DMS 273 (cell line): ENCODE results near the gene PTPN20.

ENCODE experiments used
- DNase-seq: peaks from one replicate; lab custom pipeline; 2025; ENCODE audit not compliant: unreplicated experiment; lab: John Stamatoyannopoulos, UW

Gene PTPN20

DNA sequence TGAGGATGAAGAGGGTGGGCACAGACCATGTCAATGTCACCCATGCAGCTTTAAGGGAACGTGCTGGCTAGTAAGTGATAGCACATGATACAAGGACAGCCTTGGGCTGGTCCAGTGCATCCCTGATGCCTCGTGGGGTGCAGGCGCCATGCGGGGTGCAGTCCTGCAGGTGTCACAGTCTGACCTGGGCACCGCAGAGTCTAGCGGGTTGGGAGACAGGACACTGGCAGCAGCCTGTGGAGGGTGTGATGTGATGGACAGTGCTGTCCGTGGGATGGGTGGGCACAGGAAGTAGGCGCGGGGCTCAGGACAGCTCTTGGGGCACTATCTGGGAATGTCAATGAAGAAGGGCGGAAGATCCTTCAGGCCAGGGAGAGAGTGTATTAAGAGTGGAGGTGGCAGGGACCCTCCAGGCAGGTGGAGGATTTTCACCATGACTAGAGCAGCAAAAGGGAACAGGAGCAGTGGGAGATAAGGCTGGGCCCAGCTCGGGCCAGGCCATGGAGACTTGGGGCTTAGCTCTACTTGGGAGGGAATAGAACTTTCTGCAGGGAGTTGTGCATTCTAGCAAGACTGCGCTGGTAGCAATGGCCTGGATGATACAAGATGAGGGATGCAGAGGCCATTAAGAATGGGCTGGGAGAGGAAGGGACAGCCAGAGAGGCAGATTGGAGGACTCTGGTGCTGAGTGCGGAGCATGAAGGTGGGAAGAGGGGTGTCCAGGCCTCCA is 122.5 kb downstream of the PTPN20 start:
- no peak for DNase-seq

DNA sequence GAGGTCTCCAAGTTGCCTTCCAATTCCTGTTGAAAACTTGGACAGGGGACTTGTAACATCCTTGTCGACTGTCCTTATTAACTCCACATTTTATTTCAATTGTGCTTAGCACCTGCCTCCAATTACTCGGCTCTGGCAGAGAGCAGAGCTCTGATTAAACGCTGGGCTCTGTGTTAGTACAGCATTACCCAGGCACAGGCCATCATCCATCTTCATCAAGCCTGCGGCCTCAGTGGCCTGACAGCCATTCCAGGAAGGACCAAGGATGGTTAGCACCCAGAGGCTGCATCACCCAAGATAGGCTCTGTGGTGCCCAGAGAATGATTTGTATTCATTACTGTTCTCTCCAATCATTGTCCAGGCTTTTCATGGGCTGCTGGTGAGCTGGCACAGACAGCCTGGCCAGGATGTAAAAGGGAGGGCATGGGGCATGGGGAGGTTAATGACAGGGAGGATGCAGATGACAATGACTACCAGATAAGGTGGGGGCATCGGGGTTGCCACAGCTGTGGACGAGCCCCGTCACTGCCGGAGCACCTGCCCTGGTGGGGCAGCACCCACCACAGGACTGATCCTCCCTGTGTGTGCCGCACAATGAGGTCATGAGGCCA is 123.3 kb downstream of the PTPN20 start:
- no peak for DNase-seq

DNA sequence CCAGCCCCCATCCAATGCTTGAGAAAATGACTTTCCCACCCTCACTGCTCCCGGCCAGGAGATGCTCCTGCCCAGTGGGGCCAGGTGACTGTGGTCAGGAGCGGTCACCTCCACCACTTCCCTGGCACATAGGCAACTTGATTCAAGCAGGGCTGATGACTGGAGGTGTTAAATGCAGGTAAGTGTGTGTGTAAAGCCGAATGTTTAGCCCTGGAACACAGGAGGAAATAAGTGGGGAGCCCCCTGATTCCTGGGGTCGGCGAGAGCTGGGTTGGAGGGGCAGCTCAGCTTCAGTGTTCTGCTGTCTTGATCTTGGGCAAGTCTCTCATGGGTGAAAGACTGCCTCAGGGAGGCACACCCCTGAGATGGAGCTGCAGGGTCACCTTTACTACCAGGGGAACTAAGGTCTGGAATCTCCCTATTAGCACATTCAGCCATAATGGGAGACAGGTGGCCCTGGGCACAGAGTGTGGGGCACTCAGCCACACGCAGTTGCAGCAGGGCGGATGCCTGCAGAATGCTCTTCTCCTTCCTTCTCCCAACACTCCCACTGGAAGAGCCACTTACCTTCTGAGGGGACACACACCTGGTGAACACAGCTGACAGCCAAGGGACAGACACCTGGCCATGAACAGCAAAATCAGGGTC is 124.1 kb downstream of the PTPN20 start:
- DNase-seq = no peak

DNA sequence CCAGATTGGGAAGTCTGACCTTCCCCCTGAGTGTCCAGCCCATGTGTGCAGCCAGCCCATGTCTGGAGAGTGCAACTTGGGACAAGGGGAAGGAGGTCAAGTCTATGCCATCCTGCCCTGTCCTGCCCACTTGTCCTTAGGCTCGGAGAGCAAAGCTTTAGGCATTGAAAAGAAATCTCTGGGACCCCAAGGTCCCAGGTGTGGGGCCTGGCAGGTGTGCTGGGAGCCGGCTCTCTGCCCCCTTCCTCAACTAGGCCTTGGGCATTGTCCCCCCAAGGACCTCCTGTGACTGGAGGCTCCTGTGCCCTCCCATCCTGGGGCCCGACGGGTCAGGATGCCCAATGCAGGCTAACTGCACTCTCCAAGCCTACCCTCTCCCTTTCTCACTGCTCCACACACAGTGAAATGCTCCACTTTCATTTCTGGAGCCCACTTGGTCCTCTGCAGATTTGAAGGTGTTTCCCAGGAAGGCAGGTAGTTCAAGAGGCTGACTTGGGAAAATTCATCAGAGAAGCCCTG is 124.7 kb downstream of the PTPN20 start:
- DNase-seq = no peak

DNA sequence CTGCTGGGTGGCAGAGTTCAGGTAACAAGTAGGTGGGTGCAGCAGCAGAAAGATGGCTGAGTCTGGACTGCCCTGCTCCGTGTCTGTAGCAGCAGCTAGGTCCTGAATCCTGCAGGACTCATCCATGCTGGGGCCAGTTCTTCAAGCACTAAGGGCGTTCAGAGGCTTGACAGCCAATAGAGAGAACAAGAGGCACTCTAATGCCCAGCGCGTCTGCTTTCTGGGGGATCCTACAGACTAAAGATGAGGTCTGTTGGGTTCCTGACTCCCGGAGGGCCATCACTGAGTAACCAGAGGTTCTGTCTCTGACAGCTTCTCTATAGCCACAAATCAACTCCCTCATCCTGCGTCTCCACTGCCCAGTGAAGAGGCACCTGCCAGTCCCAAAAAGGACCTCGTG is 125.5 kb downstream of the PTPN20 start:
- no peak for DNase-seq

DNA sequence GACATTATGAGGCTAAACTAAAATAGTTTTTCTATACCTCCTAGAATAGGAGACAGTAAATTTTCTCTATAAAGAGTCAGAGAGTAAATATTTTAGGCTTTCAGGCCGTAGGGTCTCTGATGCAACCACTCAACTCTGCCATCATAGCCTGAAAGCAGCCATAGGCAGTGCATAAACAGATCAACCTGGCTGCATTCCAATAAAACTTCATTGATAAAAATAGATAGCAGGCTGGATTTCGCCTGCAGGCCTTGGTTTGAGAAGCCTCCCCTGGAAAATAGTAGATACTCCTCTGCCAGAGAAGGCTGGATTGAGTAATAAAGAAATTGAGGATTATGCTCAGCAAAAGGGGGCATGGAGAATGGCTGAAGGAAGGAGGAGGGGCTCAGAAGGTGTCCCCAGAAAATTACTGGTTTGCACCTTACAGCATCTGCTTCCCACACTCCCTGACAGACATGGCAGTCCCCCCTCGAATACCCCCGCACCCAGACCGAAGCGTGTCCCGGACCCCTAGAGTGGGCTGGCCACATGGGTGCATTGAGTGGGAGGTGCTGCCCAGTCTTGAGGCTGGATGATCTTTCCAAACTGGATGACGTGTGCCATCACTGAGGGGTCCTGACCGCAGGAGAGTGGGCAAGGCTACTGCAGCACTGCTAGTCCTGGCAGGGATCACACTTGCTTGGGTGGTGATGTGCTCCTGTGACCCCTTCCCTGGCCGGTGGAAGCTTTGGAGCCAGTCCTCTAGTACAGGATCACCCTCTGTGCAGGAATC is 126.6 kb downstream of the PTPN20 start:
- DNase-seq = no peak

DNA sequence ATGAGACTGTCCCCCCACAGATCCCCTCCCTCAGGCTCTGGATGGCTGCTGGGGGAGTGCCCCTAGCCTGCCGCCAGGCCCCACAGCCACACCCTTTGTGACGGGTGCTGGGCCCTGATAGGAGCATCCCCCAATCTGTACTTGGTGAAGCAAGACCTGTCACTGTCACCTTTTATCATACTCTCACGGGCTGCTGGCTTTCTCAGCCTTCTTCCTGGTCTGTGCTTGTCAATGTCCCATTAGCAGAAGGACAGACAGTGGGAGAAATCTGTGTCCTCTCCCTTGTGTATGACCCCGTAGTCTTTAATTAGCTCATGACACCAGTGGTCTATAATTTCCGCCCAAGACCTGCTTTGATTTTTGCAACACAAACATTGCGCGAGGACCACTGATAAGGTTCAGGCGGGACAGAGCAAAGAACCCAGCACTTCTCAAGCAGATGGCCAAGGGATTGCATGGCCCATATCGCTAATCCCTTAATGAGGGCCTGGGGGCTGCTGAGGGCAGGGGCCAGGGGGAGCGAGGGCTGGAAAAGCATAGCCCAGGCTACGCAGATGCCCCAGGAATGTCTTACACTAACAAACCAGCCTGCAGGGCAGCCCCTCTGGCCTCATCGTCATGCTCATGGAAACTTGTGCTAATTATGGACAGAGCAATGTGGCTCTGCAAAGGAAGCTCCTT is 127.8 kb downstream of the PTPN20 start:
- DNase-seq = no peak

DNA sequence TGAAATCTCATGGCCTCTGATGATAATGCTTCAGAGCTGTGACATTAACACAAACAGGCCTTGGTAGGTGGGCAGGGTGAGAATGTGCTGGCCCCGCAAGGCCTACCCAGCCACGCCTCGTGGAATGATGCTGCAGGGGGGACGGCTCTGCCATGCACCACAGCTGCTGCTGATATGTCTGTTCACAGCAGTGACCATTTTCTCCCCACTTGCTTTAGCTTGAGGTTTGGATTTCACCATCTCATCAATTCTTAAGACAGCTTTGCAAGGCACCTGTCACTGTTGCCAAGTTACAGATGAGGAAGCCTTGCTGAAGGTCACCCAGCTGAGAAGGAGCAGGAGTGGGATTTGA is 128.3 kb downstream of the PTPN20 start:
- no peak for DNase-seq

DNA sequence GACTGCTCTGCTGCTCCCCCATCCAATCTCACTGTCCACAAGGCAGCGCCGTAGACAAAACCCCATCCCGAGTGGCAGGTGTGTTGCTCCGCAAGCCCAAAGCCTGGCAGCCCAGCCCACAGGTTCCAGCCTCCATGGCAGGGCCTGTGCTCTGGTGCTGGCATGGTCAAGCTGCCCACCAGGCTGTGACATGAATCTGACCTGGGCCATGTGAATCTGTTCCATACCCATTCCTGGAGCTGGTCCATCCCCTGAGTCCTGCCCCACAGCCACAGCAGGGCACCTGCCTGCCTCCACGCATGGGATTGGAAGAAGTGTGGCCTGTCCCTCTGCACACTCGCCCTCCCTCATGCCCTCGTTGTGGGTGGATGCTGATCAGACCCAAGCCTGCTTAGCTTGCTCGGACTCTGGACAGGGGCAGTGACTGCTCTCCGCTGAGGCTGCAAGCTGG is 128.8 kb downstream of the PTPN20 start:
- DNase-seq = no peak

DNA sequence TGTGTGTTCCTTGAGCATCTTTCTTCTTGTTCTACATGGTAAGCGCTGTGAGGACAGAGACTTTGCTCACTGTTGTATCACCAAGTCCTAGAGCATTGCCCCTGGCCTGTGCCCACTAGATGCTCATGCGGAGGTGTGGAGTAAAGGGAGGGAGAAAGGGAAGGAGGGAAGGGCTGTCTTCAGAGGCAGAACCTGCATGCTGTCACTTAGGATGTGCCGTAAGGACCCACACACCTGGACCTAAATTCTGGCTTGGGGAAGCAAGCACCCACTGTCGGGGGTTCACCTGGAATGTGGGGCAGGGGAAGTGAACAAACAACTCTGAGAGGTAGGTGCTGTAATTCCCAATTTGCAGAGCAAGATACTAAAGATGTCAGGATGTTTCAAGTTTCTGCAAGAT is 129.5 kb downstream of the PTPN20 start:
- no peak for DNase-seq

DNA sequence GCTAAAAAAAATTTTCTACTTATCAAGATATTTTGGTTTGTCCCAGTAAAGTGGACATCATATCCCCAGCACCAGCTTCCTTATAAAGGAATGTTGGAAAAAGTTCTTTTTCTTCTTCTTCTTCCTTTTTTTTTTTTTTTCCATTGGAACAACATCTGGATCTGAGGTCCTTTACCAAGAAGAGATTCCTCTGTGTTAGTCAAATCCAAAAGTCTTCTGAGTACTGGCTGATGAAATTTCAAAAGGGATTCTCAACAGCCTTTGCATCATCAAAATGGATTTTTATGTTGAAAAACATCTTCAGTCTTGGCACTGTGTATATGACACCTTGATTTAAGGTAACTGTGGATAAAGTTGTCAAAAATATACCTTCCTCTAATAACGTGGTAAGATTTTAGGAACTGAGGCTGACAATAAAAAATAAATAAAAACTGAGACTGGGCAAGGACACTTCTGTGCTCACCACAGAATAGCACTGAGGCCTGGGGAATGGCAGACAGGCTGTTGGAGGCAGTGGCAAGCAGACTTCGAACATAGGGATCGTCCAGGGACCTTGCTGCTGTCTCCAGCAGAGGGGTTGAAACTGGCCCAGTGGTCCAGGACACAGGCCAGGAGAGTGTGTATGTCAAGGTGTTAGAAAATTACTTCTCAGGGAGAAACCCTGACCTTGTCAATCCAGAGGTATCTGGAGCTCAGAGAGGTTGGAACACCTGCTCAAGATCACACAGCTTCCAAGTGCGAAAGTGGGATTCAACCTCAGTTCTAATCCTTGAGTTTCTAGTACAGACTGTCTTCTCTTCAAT is 130.4 kb downstream of the PTPN20 start:
- no peak for DNase-seq

DNA sequence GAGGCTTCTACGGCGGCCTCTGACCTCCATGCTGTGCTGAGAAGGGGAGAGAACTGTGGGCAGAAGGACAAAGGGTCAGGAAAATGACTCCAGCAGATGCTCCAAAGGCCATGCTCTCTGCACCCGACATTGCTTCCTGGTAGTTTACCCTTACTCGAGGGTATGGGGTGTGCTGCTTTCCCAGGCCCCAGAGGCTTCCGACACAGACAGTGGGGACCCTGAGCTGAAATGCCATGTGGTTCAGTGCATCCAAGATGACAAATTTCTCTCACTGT is 130.9 kb downstream of the PTPN20 start:
- DNase-seq = no peak

DNA sequence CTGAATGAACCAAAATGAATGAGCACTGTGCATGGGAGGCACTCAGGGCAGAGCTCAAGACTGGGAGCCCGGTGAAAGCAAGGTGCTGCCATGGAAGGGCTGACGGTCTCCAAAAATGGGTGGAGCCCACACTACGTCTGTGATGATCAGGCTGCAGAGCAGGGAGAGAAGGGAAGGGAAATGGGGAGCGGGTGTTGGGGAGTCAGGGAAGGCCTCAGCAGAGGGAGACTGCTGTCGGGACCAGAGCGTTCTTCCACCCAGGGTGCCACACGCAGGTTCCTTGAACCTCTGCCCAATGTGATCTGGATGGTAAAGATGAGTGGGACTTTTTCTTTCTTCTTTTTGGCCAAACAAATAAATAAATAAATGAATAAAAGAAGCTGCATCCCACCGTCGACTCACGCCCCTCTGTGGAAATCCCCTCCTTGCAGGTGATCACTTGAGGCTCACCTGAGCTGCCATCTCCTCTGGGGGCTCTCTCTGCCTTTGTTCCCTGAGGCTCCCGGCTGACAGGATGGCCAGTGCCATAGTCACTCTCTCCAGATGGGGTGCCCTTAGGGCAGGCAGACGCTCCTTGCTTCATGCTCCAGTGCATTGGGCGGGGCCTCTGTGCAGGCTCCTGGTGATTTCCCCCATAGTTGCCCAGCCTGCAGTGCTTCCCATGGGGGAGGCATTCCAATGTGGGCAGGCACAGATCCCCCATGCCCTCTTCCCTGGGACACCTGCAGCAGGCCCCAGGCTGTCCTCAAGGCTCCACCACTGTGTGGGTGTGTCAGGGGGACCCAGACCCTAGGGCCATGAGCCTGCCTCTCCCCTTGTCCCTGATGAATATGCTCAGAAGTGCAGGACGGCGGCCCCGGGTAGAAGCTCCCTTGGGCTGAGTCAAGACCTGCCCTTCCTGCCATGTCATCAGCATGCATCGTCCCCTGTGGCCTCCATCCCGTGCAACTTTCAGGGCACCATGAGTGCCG is 131.8 kb downstream of the PTPN20 start:
- no peak for DNase-seq

DNA sequence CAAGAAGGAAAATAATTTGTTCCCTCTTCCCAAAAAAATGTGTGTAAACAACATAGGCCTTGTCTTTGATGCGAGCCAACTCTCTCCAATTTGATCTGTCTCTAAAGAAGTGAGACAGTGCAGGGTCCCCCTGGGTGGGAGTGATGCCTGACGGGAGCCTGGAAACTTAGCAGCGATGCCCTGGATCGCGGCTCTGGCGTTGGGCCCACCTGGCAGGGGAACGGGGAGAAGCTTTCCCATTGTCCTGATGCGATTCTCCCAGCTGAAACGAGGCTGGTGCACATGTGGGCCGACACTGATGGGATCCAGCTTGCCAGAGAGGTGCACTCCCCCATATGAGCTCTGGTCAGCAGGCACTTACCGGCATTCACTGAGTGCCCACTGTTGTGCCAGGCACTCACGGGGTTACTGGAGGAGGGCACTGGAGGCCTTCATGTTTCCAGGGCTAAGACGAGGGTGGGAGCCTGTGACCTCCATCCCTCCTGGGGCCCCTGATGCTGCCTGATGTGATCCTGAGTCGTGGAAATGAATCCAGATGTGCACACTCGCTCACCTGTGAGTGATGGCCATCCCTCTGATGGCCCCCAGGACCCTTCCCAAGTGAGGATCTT is 132.8 kb downstream of the PTPN20 start:
- DNase-seq = no peak

DNA sequence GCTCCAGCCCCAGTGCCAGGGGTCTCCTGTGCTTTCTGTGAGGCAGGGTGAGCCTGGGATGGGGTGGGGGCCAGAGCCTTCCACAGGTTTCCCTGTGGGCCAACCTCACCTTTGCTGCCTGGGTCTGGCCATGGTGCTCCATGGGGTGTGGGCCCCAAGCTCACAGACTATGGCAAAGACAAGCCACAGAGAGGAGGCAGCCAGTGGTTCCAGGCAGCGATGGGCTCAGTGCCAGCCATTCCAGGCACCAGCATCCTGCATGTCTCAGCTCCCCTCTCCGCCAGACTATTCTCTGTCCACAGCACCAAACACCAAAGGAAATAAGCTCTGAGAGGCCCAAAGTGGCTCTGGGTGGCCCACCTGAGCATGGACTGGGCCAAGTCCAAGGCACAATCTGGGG is 133.5 kb downstream of the PTPN20 start:
- no peak for DNase-seq

DNA sequence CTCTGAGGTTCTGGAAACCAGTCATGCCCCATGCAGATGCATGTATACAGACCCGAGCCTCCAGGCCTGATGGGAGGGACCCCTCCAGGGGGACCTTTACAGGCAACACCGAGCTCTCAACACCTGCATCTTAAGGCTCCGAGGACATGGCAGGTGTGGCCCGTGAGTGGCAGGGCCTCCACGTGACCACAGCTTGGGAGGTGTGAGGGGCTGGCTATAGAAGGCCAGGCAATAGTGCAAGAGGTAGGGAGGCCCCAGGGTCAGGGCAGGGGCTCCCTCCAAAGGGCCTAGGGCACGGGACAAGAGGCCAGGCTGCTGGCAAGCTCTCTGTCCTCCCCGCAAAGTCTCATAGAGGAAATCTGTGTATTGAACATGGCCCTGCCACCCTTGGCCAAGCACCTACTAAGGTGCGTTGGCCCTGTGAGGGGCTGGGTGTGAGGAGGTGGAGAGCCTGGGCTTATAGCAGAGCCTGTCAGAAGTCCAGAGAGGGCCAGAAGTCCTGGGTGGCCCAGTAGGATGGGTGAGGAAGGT is 134.2 kb downstream of the PTPN20 start:
- DNase-seq = no peak

DNA sequence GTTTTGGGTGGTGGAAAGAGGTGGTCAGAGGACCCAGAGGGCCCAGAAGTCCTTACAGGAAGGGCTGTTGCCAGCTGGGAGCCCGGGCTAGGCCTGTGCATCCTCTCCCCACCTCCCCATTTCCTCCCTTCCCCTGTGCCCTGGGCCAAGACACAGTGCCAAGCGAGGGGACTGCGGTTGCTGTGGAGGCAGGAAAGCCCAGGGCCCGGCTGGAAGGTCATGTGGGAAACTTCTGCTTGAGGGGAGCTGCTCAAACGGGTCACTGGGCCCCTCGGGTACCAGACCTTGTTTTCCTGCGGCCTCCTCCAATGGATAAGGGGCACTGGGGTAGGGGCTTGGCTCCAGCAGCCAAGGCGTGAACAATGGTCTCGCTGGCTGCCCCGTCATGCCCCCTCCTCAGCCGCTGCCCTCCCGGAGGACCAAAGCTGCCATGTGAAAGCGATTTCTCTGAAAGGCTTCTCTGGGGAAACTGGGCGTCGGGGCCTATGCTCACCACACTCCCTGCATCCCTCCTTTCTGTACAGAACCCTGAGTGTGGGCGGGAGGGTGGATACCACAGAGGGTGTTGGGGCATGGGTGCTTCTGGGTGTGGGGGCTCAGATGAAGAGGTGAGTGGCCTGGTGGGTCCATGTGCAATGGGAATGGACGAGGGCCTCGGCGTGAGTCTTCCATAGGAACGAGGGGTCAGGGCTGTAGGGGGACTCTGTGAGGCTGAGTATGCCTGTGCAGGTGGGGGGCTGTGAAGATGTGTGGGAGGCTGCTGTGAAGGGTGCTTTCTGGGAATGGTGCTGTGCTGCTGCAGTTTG is 135.3 kb downstream of the PTPN20 start:
- DNase-seq = no peak

DNA sequence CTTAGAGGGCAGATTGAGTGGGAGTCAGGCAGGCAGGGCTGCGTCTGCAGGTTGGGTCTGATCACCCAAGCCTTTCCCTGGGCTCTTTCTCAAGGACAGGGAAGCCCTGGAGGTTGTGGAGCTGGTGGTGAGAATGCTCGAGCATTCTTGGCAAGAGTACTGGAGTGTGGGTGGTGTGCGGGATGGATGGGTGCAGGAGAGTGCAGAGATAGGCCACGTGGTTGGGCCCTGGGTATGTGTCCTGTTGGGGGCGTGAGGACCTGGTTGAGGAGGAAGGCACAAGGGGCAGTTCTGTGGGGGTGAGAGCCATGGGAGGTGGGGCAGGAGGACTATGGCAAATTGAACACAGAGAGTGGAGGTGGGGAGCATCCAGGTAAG is 135.9 kb downstream of the PTPN20 start:
- DNase-seq = no peak
